Heart left ventricle (tissue), 16 donors: ENCODE results near the gene ADGRG1. TPM values are rescaled to one million over a fixed set of nuclear protein-coding genes. Genes with fewer than 3 reads are reported as not detected.
A peak's percentile ranks its signal among the peaks of the same experiment; 100 is the strongest.

Experiments
- ATAC-seq, 4 donors: fragments of 200-7000 bp; cut with Tn5 transposase; one replicate each; pipeline ENCODE4 v1.9.1; 2020 to 2022; ENCODE audit warnings: moderate library complexity in 4 of 4, mild to moderate bottlenecking in 3 of 4, moderate number of reproducible peaks in 1 of 4
- DNase-seq, 5 donors: peaks; one replicate each; pipeline ENCODE4 v3.0.0-alpha.2; 2020
- H3K27ac ChIP-seq, 12 donors: fragments of 200-600 bp; sonication (generic) in 4 of 12; one replicate each; pipeline versions ENCODE4 v1.5.0 to v1.8.0; 2016 to 2022; ENCODE audit warnings: mild to moderate bottlenecking in 2 of 12
- H3K27me3 ChIP-seq, 9 donors: fragments of 200-600 bp; sonication (generic) in 2 of 9; one replicate each; pipeline versions ENCODE4 v1.5.1 to v1.8.0; 2016 to 2022; ENCODE audit warnings: mild to moderate bottlenecking in 3 of 9
- H3K36me3 ChIP-seq, 9 donors: fragments of 200-600 bp; sonication (generic) in 2 of 9; one replicate each; pipeline versions ENCODE4 v1.5.0 to v1.8.0; 2018 to 2022; ENCODE audit warnings: mild to moderate bottlenecking in 2 of 9
- H3K4me1 ChIP-seq, 12 donors: fragments of 200-600 bp; sonication (generic) in 4 of 12; one replicate each; pipeline versions ENCODE4 v1.5.0 to v1.8.0; 2016 to 2022; ENCODE audit warnings: mild to moderate bottlenecking in 3 of 12
- H3K4me3 ChIP-seq, 12 donors: fragments of 200-600 bp; sonication (generic) in 4 of 12; one replicate each; pipeline versions ENCODE4 v1.5.0 to v1.8.0; 2017 to 2022; ENCODE audit warnings: mild to moderate bottlenecking in 9 of 12, moderate library complexity in 4 of 12
- H3K9me3 ChIP-seq, 12 donors: fragments of 200-600 bp; sonication (generic) in 4 of 12; one replicate each; pipeline versions ENCODE4 v1.5.0 to v1.8.0; 2016 to 2022; ENCODE audit warnings: mild to moderate bottlenecking in 1 of 12
- POLR2A ChIP-seq, 2 donors: fragments of 450-650 bp; IDR thresholded peaks; one replicate each; pipeline ENCODE4 v1.6.1; 2017; ENCODE audit warnings: antibody characterized with exemption in 2 of 2, mild to moderate bottlenecking in 2 of 2, moderate library complexity in 2 of 2
- WGBS, 4 donors: extraction: QIAGEN DNeasy Blood & Tissue Kit in 2 of 4; methylation state at CpG; one replicate each; pipeline versions ENCODE4 v1.1.5 to v1.1.7; 2013 to 2018; 5-methylcytosine and 5-hydroxymethylcytosine counted together
- intact Hi-C, 10 donors: fragments of 100-400 bp; cut with DNase I; formaldehyde crosslinking; loops; one replicate each; pipeline versions ENCODE4 v1.11.1 to v1.14.2; 2022
- polyA plus RNA-seq, 2 donors: library from polyadenylated mRNA; stranded (reverse); fragments of 200-250 nt; gene quantifications; one replicate each; pipeline ENCODE4 v1.2.3, GENCODE V29; 2013
- total RNA-seq, 9 donors: library from RNA; depleted of rRNA in 2 of 9; stranded (reverse); fragments of >200 nt in 2 of 9; fragmentation: NEBNext Ultra II Directional in 3 of 9; extraction: Animal tissue kit (Norgen Biotek cat#: 25700) in 3 of 9; gene quantifications; one replicate each; pipeline versions ENCODE4 v1.1.0 to v1.2.4, GENCODE V29; 2016 to 2023
- TF ChIP-seq, protein P1 (sequence below), 12 donors: fragments of 200-600 bp; sonication (generic) in 4 of 12; IDR thresholded peaks; one replicate each; pipeline versions ENCODE4 v1.5.0 to v1.8.0; 2018 to 2022; ENCODE audit warnings: antibody characterized with exemption in 12 of 12, mild to moderate bottlenecking in 5 of 12
- donor health status: ischemic (EF 13 %, LVEDD 7.1; RV severe dilation, severe dysfunction).
- donor health status: healthy with polysubstance abuse.
- donor health status: DM: no; HTN: yes; CAD: no.
- donor health status: DM: no; HTN: no; CAD: no.
- donor health status: ischemic (EF 25% LVEDD 6.9; RV normal size, moderate dysfunction).
- donor health status: ischemic (EF 25% LVEDD 5.7; RV mildly dilated, moderate dysfunction).
- donor health status: healthy.
- donor health status: DM: yes; HTN: yes; CAD: no.
- donor health status: ischemic (EF 35%, LVEDD 5.7; RV mildly dilated, moderate dysfunction).
- donor health status: nonischemic (EF 11% LVEDD 7.7; RV severe dilation, severe dysfunction).
- donor health status: DM: yes; HTN: yes; CAD: no.
- donor health status: PGD.
- donor health status: ischemic (EF 29% LVEDD 5.4; RV normal size, mild dysfunction).
- donor health status: nonischemic (EF 23%, LVEDD 6.1; RV moderate dilation, normal function).

ADGRG1 gene
- total and polyA plus RNA-seq, 11 donors = 14.1 to 65.2 (median 17.5) TPM

DNA sequence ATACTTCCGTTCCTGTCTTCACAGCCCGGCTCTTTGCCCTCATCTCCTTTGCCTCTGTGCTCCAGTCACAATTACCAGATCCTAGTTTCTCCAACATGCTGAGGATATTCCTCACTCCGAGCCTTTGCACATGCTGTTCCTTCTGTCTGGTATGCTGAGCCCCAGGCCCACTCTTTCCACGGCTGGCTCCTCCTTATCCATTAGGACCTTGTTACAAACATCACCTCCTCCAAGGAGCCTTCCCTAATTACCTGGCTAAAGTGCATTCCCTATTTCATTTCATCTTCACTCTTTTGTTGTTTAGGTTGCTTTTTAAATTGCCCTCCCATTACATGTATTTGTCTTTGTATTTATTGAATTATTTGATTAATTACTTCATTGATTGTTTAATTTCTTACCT lies 14.9 kb upstream of the ADGRG1 start:
- Histone ChIP-seq H3K36me3 (no peaks in the 10 kb centered on the region), H3K4me3 (no peak overlapping the region), H3K9me3 (no peaks in the 10 kb centered on the region), H3K27me3 (no peaks in the 10 kb centered on the region), H3K27ac (no peak overlapping the region), H3K4me1 (peaks cover 0 to 19% (median 10%) of the 10 kb centered on the region in 12 donors)
- DNase-seq (peak in 1 of 5 donors; percentile 6), ATAC-seq (no peak)
- no peak for TF ChIP-seq POLR2A (IDR thresholded peaks at IDR 0.05)
- TF ChIP-seq, protein P1, sequence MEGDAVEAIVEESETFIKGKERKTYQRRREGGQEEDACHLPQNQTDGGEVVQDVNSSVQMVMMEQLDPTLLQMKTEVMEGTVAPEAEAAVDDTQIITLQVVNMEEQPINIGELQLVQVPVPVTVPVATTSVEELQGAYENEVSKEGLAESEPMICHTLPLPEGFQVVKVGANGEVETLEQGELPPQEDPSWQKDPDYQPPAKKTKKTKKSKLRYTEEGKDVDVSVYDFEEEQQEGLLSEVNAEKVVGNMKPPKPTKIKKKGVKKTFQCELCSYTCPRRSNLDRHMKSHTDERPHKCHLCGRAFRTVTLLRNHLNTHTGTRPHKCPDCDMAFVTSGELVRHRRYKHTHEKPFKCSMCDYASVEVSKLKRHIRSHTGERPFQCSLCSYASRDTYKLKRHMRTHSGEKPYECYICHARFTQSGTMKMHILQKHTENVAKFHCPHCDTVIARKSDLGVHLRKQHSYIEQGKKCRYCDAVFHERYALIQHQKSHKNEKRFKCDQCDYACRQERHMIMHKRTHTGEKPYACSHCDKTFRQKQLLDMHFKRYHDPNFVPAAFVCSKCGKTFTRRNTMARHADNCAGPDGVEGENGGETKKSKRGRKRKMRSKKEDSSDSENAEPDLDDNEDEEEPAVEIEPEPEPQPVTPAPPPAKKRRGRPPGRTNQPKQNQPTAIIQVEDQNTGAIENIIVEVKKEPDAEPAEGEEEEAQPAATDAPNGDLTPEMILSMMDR (IDR thresholded peaks at IDR 0.05) = no peak
- intact Hi-C loops = no loop called here
- WGBS, 4 donors = 59 to 67% (median 62%) methylated on average over 4 of the region's 4 CpGs

DNA sequence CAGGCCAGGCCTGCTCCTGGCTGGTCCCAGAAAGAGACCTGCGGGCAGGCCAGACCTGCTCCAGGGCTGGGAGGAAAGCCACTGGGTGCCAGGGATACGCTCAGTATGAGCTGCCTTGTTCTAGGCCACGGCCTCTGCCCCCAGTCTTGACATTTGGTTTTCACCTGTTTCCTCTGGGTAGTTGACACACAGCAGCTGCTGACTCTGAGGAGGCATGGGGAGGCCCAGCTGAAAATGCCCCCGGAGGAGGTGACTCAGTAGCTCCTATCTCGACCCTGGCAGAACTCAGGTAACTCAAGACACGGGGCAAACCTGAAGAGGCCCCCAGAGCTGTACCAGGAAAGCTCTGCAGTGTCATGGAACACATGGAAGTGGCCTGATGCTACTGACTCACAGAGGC lies 13.9 kb upstream of the ADGRG1 start:
- no peak overlapping the region for H3K27ac ChIP-seq
- ATAC-seq = no peak
- H3K36me3 ChIP-seq = no peaks in the 10 kb centered on the region
- 79 to 89% (median 85%) methylated on average over 6 of the region's 6 CpGs for WGBS, 4 donors
- H3K9me3 ChIP-seq = no peaks in the 10 kb centered on the region
- H3K27me3 ChIP-seq = no peaks in the 10 kb centered on the region
- TF ChIP-seq, protein P1 (IDR thresholded peaks at IDR 0.05) = no peak
- TF ChIP-seq POLR2A (IDR thresholded peaks at IDR 0.05) = no peak
- DNase-seq = peak in 1 of 5 donors; percentile 13
- H3K4me1 ChIP-seq = peaks cover 0 to 13% (median 6%) of the 10 kb centered on the region in 12 donors
- H3K4me3 ChIP-seq = no peak overlapping the region
- intact Hi-C loops = no loop called here

DNA sequence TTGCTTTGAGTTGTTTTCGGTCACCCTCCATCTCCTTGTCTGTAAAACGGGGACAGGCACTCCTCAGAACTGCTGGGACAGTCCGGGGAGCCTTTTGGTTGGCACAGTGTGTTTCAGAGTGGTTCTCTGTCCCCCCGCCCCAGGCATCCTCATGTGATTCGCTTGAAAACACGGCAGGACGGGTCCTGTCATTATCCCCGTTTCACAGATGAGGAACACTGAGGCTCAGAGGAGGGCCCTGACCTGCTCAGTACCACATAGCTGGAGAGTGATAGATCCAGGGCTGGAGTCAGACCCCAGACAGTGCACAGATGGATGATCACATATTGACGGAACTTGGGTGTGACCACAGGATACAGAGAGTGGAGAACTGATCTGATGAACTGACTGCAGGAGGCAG lies 13.5 kb upstream of the ADGRG1 start:
- ATAC-seq = no peak

DNA sequence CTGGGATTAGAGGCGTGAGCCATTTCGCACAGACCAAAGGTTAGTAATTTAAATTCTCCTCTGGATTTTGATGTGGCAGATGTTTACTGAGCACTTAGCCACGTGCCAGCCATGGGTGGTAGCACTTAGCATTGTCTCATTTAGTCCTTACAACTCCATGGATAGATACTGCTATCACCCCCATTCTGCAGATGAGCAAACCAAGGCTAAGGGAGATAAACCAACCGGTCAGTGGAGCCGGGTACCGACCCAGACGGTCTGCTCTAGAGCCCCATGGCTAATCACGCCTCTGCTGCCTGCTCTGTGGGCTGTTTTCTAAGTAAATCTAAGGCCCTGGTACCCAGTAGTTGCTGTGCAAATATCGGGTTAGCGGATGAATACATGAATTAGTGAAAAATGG lies 12.6 kb upstream of the ADGRG1 start:
- H3K36me3 ChIP-seq = no peaks in the 10 kb centered on the region
- H3K9me3 ChIP-seq = no peaks in the 10 kb centered on the region
- peaks cover 0 to 6% (median 0%) of the 10 kb centered on the region in 12 donors for H3K4me1 ChIP-seq
- intact Hi-C loops = no loop called here
- H3K27me3 ChIP-seq = no peaks in the 10 kb centered on the region
- no peak for DNase-seq
- H3K4me3 ChIP-seq = no peak overlapping the region
- TF ChIP-seq, protein P1 (IDR thresholded peaks at IDR 0.05) = no peak
- TF ChIP-seq POLR2A (IDR thresholded peaks at IDR 0.05) = no peak
- no peak overlapping the region for H3K27ac ChIP-seq
- WGBS, 4 donors = 92 to 96% (median 94%) methylated on average over 10 of the region's 10 CpGs
- no peak for ATAC-seq

More for the DNA sequence above, 13.5 kb upstream of the ADGRG1 start:
- no peaks in the 10 kb centered on the region for H3K9me3 ChIP-seq
- no peaks in the 10 kb centered on the region for H3K27me3 ChIP-seq
- no peak overlapping the region for H3K27ac ChIP-seq
- TF ChIP-seq POLR2A (IDR thresholded peaks at IDR 0.05) = no peak
- TF ChIP-seq, protein P1 (IDR thresholded peaks at IDR 0.05) = no peak
- peaks cover 0 to 9% (median 3%) of the 10 kb centered on the region in 12 donors for H3K4me1 ChIP-seq
- no peak overlapping the region for H3K4me3 ChIP-seq
- DNase-seq = no peak
- WGBS, 4 donors = 90 to 99% (median 94%) methylated on average over 8 to 9 of the region's 9 CpGs
- intact Hi-C loops = no loop called here
- H3K36me3 ChIP-seq = no peaks in the 10 kb centered on the region
